ENCODE data around the gene AUTS2. TPM values are rescaled to one million over a fixed set of nuclear protein-coding genes. Genes with fewer than 3 reads are reported as not detected.

The AUTS2 gene
- total RNA-seq, 3 donors from 2014 or later: 31.5 to 94.3 (median 81.3) TPM

DNA sequence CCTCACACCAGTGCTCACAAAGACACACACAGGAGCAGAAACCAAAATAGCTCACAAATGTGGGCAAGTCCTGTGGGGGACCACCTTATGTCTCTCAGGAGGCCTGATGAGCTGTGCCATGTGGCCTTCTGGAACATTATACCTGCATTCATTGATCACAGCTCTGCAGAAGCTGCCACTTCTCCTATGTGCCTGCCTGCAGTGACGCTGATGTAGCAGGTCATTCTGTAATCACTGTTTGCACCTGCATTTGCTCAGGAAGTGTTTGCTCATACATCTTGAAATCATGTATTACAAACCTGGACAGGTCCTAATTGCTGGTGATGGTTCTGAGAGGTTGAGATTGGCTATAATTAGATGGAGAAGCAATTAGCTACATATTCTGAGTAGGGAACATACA, 310.2 kb downstream of the AUTS2 start:
- no peak overlapping the region for H3K27ac ChIP-seq
- no peaks in the 10 kb centered on the region for H3K4me1 ChIP-seq
- intact Hi-C loops (cut with DNase I; ENCODE audit: low total_unique reads): loop anchor here (5.0 kb wide), 1 partner anchor 589 kb away; no protein-coding TSS in a partner anchor
- H3K36me3 ChIP-seq: no peaks in the 10 kb centered on the region
- no peak overlapping the region for H3K4me3 ChIP-seq
- H3K27me3 ChIP-seq: no peaks in the 10 kb centered on the region
- TF ChIP-seq, protein P1, sequence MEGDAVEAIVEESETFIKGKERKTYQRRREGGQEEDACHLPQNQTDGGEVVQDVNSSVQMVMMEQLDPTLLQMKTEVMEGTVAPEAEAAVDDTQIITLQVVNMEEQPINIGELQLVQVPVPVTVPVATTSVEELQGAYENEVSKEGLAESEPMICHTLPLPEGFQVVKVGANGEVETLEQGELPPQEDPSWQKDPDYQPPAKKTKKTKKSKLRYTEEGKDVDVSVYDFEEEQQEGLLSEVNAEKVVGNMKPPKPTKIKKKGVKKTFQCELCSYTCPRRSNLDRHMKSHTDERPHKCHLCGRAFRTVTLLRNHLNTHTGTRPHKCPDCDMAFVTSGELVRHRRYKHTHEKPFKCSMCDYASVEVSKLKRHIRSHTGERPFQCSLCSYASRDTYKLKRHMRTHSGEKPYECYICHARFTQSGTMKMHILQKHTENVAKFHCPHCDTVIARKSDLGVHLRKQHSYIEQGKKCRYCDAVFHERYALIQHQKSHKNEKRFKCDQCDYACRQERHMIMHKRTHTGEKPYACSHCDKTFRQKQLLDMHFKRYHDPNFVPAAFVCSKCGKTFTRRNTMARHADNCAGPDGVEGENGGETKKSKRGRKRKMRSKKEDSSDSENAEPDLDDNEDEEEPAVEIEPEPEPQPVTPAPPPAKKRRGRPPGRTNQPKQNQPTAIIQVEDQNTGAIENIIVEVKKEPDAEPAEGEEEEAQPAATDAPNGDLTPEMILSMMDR (IDR thresholded peaks at IDR 0.05): no peak
- TF ChIP-seq POLR2A (IDR thresholded peaks at IDR 0.05) (no peak), POLR2AphosphoS5 (IDR thresholded peaks at IDR 0.05) (no peak)
- H3K9me3 ChIP-seq: peaks cover 6 to 9% of the 10 kb centered on the region in 2 donors
- no peak for DNase-seq (ENCODE audit: low spot score in 2 of 2)

DNA sequence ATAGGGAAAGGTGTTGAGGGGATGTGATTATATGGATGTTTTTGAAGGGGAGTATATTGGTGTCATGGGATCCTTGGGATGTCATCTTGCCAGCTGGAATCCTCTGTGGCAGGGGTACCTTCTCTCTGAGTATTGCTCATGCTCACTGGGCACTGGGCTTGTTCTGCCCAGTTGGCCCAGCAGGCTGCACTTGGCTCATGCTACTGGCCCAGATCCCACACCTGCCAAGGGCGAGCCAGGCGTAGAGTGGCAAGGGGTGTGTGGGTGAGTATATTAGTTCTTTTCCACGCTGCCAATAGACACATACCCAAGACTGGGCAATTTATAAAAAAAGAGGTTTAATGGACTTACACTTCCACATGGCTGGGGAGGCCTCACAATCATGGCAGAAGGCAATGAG, 311.9 kb downstream of the AUTS2 start:
- Histone ChIP-seq H3K4me1 (no peaks in the 10 kb centered on the region), H3K36me3 (no peaks in the 10 kb centered on the region), H3K9me3 (peaks cover 6 to 9% of the 10 kb centered on the region in 2 donors), H3K27me3 (no peaks in the 10 kb centered on the region), H3K27ac (no peak overlapping the region), H3K4me3 (no peak overlapping the region)
- TF ChIP-seq POLR2A (IDR thresholded peaks at IDR 0.05) (no peak), POLR2AphosphoS5 (IDR thresholded peaks at IDR 0.05) (no peak)
- TF ChIP-seq, protein P1 (IDR thresholded peaks at IDR 0.05): no peak
- intact Hi-C loops (cut with DNase I; ENCODE audit: low total_unique reads): no loop called here
- no peak for DNase-seq (ENCODE audit: low spot score in 2 of 2)

DNA sequence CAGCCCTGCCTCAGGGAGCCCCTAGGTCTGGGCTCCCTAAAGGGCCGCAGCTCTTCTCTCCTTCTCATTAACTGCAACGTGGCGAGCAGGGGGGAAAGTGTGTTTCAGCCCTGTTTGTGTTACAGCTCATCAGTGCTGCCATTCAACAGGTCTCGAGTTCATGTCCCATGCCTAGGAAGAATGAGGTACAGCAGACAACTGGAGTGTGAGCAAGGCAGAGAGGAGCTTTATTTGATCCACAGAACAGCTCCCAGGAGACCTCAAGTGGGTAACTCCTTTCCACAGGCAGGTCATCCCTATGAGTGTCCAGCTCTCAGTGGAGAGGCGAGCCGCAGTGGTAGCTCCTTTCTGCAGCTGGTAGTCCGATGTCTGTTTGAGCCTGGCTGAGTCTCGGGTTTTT, 313.1 kb downstream of the AUTS2 start:
- intact Hi-C loops (cut with DNase I; ENCODE audit: low total_unique reads): no loop called here
- Histone ChIP-seq H3K27me3 (no peaks in the 10 kb centered on the region), H3K27ac (no peak overlapping the region), H3K4me1 (no peaks in the 10 kb centered on the region), H3K36me3 (no peaks in the 10 kb centered on the region), H3K4me3 (no peak overlapping the region), H3K9me3 (peaks cover 6 to 9% of the 10 kb centered on the region in 2 donors)
- TF ChIP-seq POLR2AphosphoS5 (IDR thresholded peaks at IDR 0.05) (no peak), POLR2A (IDR thresholded peaks at IDR 0.05) (no peak)
- TF ChIP-seq, protein P1 (IDR thresholded peaks at IDR 0.05): no peak
- no peak for DNase-seq (ENCODE audit: low spot score in 2 of 2)

DNA sequence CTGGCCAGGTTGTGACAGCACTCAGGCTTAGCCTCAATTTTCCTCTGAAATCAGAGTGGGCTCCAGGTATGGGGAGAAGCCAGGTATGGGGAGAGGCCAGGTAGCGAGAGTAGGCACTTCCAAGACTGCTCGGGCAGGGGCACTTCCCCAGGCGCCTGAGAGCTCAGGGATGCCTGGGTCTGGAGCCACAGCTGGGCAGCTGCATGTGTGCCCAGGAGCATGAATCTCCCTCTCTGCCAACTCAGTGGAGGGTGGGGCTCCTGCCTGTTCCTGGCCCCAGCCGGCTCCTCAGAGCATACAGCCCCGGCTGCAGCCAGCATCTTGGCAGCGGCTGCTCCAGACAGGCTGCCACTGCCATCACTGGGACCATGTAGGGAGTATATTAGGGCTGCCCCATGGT, 313.9 kb downstream of the AUTS2 start:
- intact Hi-C loops (cut with DNase I; ENCODE audit: low total_unique reads): no loop called here
- no peaks in the 10 kb centered on the region for H3K36me3 ChIP-seq
- no peak overlapping the region for H3K27ac ChIP-seq
- DNase-seq (ENCODE audit: low spot score in 2 of 2): no peak
- H3K27me3 ChIP-seq: no peaks in the 10 kb centered on the region
- H3K4me1 ChIP-seq: no peaks in the 10 kb centered on the region
- TF ChIP-seq, protein P1 (IDR thresholded peaks at IDR 0.05): no peak
- TF ChIP-seq POLR2AphosphoS5 (IDR thresholded peaks at IDR 0.05) (no peak), POLR2A (IDR thresholded peaks at IDR 0.05) (no peak)
- no peak overlapping the region for H3K4me3 ChIP-seq
- peaks cover 6 to 9% of the 10 kb centered on the region in 2 donors for H3K9me3 ChIP-seq

DNA sequence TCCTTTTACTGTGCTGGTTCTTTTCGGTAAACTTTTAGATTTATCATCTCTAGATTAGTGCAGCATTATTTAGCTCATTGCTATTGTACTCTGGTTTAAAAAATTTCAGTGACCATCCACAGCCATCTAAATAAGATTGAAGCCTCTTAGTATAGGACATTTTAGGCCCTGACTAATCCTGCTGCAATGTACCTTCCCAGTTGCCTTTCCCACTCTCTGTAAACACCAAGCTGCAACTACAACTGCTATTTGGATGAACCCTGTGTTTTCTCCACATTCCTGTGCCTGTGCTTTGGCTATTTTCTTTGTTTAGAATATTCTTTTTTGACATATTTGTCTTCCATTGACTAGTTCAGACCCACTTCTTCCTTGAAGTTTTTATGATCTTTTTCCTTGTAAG, 314.6 kb downstream of the AUTS2 start:
- intact Hi-C loops (cut with DNase I; ENCODE audit: low total_unique reads): no loop called here
- Histone ChIP-seq H3K9me3 (peaks cover 6 to 9% of the 10 kb centered on the region in 2 donors), H3K27ac (no peak overlapping the region), H3K27me3 (no peaks in the 10 kb centered on the region), H3K4me3 (no peak overlapping the region), H3K36me3 (no peaks in the 10 kb centered on the region), H3K4me1 (no peaks in the 10 kb centered on the region)
- DNase-seq (ENCODE audit: low spot score in 2 of 2): no peak
- no peak for TF ChIP-seq POLR2AphosphoS5 (IDR thresholded peaks at IDR 0.05)
- TF ChIP-seq, protein P1 (IDR thresholded peaks at IDR 0.05): no peak
- TF ChIP-seq POLR2A (IDR thresholded peaks at IDR 0.05): no peak

Measured in breast epithelium (tissue), 4 donors.